ENCODE measurements around the gene TSPYL2.

The TSPYL2 gene

DNA sequence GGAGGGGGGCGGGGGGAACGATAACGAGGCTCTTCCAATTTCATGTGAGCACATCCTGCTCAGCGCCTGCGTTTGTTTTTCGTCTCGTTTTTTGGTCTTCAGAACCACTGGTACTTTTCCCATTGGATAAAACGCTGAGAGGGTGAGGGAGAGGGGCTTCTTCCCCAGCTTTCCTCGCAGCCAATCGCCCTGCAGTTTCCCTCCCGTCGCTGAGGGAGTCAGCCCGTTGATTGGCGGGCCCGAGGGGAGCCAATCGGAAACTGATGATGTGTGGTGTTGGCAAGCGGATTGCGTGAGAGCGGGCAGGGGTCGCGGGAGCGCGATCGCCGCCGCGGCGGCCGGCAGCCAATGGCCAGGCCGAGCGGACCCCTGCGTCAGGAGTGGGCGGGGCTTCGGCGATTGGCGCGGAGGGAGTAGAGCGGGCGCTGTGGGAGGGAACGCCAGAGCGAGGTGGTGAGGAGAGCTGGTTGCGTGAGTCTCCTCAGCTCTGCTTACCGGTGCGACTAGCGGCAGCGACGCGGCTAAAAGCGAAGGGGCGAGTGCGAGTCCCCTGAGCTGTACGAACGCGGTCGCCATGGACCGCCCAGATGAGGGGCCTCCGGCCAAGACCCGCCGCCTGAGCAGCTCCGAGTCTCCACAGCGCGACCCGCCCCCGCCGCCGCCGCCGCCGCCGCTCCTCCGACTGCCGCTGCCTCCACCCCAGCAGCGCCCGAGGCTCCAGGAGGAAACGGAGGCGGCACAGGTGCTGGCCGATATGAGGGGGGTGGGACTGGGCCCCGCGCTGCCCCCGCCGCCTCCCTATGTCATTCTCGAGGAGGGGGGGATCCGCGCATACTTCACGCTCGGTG is at the start of gene TSPYL2:
Gene TSPYL2 (plus strand): TSS at position 443 of the 848 bp plus-strand sequence. CDS start 132 bp downstream, at position 575.
- DNase-seq, result peak; percentile 29 to 97 (median 91)

GRCh38 chrX:53036149-53036548 is 46.0 kb upstream of the TSPYL2 start:
- DNase-seq, result no peak

DNA sequence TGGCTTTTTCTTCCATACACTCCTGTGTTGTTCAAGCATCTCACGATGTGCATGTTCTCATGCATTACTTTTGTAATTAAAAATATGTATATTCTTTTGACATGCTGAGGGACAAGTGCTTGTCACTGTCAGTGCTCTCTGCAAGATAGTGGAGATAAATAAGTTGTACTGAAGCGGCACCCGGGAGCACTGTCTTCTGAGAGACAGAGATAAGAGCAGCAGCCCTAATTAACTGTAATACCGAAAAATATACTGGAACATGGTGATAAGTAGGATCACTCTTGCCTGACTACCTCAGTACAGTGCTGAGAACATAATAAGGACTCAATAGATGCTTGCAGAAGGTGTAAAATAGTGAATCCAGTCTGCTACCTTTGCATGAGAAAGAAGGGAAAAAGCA is 42.9 kb upstream of the TSPYL2 start:
- DNase-seq, result no peak

GRCh38 chrX:53044995-53045394 is 37.2 kb upstream of the TSPYL2 start:
- DNase-seq, result no peak

- DNase-seq, result no peak
Measured at GRCh38 chrX:53047228-53047627, 34.9 kb upstream of the TSPYL2 start.

GRCh38 chrX:53048169-53049126 is 33.7 kb upstream of the TSPYL2 start, which contains the start of gene GPR173:
Gene GPR173, plus strand, starts transcription at chrX:53048789. Its CDS starts 27,833 bp downstream, at chrX:53076622.
- peak; percentile 5 to 86 (median 68) for DNase-seq

DNA sequence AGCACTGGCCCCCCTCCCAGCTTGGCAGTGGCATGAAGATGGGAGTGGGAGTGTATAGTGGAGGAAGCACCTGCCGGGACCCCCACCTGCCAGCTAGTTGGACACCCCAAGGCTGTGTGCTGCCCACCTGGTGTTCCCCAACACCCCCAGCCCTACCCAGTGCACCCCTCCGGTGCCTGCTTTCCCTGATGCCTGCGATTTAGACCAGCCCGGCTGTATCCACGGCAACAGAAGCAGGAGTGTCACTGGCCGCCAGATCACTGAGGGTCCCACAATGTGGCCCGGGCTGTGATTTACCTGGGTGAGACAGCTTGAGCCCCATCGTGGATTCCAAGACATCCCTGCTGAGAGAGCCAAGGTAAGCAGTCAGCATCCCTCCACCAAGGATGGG is 33.0 kb upstream of the TSPYL2 start:
- no peak for DNase-seq

DNA sequence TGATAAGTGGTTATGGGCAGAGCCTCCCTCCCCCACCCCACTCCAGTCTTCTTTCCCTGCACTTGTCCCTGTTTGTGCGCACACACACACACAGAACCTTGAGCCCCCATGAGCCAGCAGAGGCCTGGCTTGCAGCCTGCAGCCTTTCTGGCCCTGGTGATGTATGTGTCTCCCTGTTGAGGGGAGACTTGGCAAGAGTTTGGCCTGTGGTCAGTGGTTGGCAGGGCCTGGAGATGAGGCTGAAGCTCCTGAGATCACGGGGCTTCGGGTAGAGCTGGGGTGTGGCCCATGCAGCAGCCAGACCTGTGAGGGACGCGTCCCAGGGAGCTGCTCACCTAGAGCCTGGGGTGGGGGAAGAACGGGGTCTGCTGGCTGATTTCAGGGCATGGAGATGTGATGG is 31.3 kb upstream of the TSPYL2 start:
- DNase-seq, result no peak

DNA sequence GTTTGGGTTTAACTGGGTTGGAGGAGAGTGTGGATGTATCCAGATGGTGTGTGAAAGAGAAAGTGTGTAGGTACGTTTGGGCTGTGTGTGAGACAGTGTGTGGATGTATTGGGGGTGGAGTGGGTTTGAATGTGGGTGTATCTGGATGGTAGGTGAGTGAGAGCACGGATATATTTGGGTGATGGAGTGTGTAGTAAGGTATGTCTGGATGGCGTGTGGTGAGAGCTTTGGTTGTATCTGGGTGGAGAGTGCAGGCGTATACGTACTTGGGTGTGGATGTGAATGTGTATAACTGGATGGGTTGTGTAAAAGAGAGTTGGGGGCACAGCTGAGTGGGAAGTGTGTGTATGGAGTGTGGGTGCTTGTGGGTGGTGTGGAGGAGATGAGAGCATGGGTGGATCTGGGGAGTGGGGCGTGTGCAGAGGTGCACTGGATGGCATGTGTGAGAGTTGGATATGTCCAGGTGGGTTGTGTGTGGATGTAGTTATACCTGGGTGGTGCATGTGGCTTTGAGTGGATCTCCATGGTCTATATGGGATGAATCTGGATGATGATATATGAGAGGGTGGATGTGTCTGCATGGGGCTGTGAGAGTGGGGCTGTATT is 26.8 kb upstream of the TSPYL2 start:
- DNase-seq, result no peak

GRCh38 chrX:53056292-53056691 is 25.9 kb upstream of the TSPYL2 start:
- no peak for DNase-seq

DNA sequence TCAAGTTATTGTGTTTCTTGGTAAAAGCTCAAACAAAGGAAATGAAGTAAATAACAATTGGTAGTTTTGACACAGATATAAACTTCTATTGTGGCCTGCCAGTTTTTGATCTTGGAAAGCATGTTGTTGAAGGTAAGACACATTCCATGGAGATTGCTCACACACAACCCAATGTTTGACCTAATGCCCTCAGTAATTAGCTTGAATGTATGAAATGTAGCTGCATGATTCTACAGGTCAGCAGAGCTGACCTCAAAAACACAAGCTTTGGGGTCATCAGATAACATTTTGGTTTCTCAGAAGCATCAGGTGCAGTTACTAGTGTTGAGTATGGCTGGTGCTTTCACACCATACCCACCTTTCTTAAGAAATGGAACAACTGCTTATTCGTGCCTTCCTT is 17.1 kb upstream of the TSPYL2 start:
- no peak for DNase-seq

DNA sequence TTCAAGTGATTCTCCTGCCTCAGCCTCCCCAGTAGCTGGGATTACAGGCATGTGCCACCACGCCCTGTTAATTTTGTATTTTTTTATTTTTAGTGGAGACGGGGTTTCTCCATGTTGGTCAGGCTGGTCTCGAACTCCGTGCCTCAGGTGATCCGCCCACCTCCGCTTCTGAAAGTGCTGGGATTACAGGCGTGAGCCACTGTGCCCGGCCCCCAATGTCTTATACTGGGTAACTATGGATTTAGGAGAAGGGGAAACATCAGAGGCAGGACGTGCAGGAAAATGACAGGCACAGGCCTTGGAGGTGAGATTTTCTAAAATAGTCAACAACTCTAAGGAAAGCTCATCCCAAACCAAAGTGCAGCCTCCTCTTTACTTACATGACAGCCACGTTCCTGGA is 11.1 kb upstream of the TSPYL2 start:
- no peak for DNase-seq

- peak in 45 of 58 donors; percentile 2 to 64 (median 35) for DNase-seq
Measured at GRCh38 chrX:53071604-53072417, 10.4 kb upstream of the TSPYL2 start.

DNA sequence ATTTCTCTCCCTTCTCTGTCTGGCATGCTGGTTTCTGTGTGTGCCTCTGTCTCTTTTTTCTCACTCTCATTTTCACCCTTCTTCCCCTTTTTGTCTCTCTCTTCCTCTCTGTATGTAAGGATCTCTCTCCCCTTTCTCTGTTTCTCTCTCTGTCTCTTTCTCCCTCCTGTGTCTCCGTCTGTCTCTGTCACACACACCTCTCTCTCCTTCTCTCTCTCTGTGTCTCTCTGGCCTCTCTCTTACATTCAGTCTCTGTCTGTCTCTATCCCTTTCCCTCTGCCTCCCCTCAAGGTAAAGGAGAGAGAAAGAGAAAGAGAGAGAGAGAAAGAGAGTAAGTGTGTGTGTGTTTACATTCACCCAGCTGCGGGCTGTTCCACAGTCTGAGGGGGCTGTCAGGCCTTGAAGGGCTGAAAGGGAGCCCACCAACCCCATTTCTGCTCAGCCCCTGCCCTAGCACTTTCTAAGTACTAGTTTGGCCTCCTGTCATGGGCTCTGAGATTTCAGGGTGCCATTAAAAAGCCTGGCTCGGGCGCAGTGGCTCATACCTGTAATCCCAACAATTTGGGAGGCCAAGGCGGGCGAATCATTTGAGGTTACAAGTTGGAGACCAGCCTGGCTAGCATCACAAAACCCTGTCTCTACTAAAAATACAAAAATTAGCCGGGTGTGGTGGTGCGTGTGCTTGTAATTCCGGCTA is 9.6 kb upstream of the TSPYL2 start:
- DNase-seq, result no peak

- no peak for DNase-seq
Measured at GRCh38 chrX:53073115-53073586, 9.0 kb upstream of the TSPYL2 start.

DNA sequence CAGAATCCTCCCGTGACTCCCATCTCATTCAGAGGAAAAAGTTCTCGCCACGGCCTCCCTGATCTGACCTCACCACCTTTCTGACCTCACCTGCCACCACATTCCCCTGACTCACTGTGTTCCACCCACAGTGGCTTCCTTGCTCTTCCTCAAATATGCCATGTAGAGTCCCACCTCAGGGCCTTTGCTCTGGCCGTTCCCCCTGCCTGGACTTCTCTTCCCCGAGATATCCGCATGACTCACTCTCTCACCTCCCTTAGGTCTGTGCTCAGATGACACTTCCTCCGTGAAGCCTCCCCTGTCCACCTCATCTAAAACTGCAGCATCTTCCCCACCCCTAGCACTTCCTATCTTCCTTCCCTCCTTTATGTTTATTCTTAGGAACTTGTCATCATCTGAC is 7.2 kb upstream of the TSPYL2 start:
- DNase-seq, result no peak

GRCh38 chrX:53076671-53077070 is 5.5 kb upstream of the TSPYL2 start:
- DNase-seq, result no peak

- no peak for DNase-seq
Measured at GRCh38 chrX:53077207-53078197, 4.7 kb upstream of the TSPYL2 start.

GRCh38 chrX:53078943-53079342 is 3.2 kb upstream of the TSPYL2 start:
- DNase-seq, result no peak
